Measurements from ENCODE around the gene ARNT2. TPM values are rescaled to one million over a fixed set of nuclear protein-coding genes. Genes with fewer than 3 reads are reported as not detected.
A peak's percentile ranks its signal among the peaks of the same experiment; 100 is the strongest.

The ARNT2 gene
- total RNA-seq, 1 donor from 2014 or later = 72.4 TPM

DNA sequence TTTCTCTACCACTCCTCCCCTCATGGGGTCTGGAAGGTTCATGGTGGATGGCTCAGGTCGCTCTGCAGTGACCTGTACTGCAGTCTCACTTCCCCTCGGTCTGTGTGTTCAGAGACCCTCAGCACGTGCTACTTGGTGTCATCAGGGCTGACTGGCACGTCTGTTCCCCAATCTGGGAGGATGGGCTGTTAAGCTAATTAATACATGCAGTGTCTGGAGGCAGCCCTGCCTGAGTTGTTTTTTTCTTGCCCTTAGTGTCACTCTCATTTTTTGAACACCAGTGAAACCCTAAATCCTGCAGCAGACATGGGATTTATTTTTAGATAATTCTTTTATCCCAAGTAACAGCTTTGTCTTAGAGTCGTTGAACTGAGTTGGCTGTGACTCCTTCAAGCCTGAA is 64.6 kb downstream of the ARNT2 start:
- Mint-ChIP-seq H3K27ac (ENCODE audit: unreplicated experiment) (no peak overlapping the region), H3K9me3 (ENCODE audit: unreplicated experiment) (no peaks in the 10 kb centered on the region), H3K4me3 (ENCODE audit: unreplicated experiment) (no peak overlapping the region), H3K4me1 (ENCODE audit: unreplicated experiment) (peaks cover 21% of the 10 kb centered on the region), H3K27me3 (ENCODE audit: unreplicated experiment) (no peaks in the 10 kb centered on the region), H3K36me3 (ENCODE audit: unreplicated experiment) (peaks cover 57% of the 10 kb centered on the region)
- TF ChIP-seq, protein P1, sequence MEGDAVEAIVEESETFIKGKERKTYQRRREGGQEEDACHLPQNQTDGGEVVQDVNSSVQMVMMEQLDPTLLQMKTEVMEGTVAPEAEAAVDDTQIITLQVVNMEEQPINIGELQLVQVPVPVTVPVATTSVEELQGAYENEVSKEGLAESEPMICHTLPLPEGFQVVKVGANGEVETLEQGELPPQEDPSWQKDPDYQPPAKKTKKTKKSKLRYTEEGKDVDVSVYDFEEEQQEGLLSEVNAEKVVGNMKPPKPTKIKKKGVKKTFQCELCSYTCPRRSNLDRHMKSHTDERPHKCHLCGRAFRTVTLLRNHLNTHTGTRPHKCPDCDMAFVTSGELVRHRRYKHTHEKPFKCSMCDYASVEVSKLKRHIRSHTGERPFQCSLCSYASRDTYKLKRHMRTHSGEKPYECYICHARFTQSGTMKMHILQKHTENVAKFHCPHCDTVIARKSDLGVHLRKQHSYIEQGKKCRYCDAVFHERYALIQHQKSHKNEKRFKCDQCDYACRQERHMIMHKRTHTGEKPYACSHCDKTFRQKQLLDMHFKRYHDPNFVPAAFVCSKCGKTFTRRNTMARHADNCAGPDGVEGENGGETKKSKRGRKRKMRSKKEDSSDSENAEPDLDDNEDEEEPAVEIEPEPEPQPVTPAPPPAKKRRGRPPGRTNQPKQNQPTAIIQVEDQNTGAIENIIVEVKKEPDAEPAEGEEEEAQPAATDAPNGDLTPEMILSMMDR (IDR thresholded peaks at IDR 0.05) = no peak
- DNase-seq (ENCODE audit: extremely low spot score, unreplicated experiment) = no peak

DNA sequence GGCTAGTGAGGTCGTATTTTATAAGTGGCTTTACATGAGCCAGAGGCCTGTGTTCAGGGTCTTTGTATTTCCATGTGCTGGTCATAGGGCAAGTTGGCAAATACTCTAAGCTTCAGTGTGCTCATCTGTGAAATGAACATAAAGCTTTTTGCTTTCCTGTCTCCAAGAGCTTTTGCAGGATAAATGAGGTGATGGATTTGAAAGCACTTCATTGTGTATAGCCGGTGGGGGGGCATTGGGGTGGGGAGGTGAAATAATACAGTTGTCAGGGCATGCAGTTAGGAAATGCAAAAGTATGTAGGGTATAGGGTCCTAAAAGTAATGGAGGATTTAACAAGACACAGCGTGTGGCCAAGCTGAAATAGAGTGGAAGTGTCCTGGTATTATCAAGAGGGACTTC is 67.7 kb downstream of the ARNT2 start:
- no peak overlapping the region for H3K4me3 Mint-ChIP-seq (ENCODE audit: unreplicated experiment)
- peaks cover 68% of the 10 kb centered on the region for H3K36me3 Mint-ChIP-seq (ENCODE audit: unreplicated experiment)
- no peak overlapping the region for H3K27ac Mint-ChIP-seq (ENCODE audit: unreplicated experiment)
- H3K9me3 Mint-ChIP-seq (ENCODE audit: unreplicated experiment) = peaks cover 2% of the 10 kb centered on the region
- DNase-seq (ENCODE audit: extremely low spot score, unreplicated experiment) = no peak
- peaks cover 21% of the 10 kb centered on the region for H3K4me1 Mint-ChIP-seq (ENCODE audit: unreplicated experiment)
- TF ChIP-seq, protein P1 (IDR thresholded peaks at IDR 0.05) = no peak
- no peaks in the 10 kb centered on the region for H3K27me3 Mint-ChIP-seq (ENCODE audit: unreplicated experiment)

DNA sequence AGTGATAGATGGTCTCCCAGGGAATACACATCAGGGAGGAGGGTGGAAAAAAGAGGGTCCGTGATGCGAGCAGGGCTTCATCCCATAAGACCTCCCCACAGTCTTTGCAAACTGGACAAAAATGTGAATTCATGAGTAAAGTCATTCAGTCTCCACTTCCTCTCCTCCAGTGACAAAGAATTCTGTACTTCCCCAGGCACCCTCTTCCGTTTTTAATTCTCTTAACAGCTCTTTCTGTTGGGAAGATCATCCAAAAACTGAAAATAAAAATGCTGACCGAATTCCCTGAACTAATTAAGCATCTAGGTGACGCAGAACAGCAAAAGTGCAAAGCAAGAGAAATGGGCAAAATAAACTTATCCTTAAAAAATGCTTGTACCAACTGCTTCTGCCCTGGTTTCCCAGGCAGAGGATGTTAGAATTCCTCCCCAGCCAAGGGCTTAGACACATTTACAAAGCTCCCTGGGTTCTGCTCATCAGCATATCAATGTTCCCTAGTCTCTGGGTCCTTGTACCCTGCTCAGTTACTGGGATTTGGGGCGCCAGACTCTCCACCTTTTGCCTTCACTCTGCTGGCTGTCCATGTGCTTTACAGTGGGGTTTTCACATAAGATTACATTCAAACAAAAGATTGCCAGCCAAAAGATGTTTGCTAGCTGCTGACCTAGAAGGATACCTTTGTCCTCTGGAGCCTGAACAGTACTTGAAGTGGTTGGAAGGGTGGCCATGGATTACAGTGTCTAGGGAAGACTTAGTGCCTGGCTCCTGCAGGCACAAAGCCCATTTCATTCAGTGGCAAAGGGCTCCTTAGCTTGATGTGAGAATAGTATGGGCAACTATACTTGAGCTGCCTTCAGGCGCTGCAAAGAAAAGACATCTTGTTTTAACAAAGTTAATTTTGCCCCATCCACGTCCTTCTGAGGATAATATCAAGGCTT is 69.4 kb downstream of the ARNT2 start:
- H3K36me3 Mint-ChIP-seq (ENCODE audit: unreplicated experiment) = peaks cover 78% of the 10 kb centered on the region
- peaks cover 4% of the 10 kb centered on the region for H3K9me3 Mint-ChIP-seq (ENCODE audit: unreplicated experiment)
- no peak overlapping the region for H3K4me3 Mint-ChIP-seq (ENCODE audit: unreplicated experiment)
- H3K4me1 Mint-ChIP-seq (ENCODE audit: unreplicated experiment) = peaks cover 29% of the 10 kb centered on the region
- H3K27me3 Mint-ChIP-seq (ENCODE audit: unreplicated experiment) = no peaks in the 10 kb centered on the region
- DNase-seq (ENCODE audit: extremely low spot score, unreplicated experiment) = no peak
- TF ChIP-seq, protein P1 (IDR thresholded peaks at IDR 0.05) = no peak
- peak overlapping the region; percentile 57 for H3K27ac Mint-ChIP-seq (ENCODE audit: unreplicated experiment)

GRCh38 chr15:80474224-80475215 is 70.3 kb downstream of the ARNT2 start:
- Mint-ChIP-seq H3K4me1 (ENCODE audit: unreplicated experiment) (peaks cover 38% of the 10 kb centered on the region), H3K27ac (ENCODE audit: unreplicated experiment) (peak overlapping the region; percentile 57), H3K9me3 (ENCODE audit: unreplicated experiment) (peaks cover 4% of the 10 kb centered on the region), H3K27me3 (ENCODE audit: unreplicated experiment) (no peaks in the 10 kb centered on the region), H3K36me3 (ENCODE audit: unreplicated experiment) (peaks cover 81% of the 10 kb centered on the region), H3K4me3 (ENCODE audit: unreplicated experiment) (no peak overlapping the region)
- DNase-seq (ENCODE audit: extremely low spot score, unreplicated experiment) = no peak
- TF ChIP-seq, protein P1 (IDR thresholded peaks at IDR 0.05) = no peak
